Right lobe of liver (tissue), 6 donors: ENCODE results near the gene HYAL3. TPM values are rescaled to one million over a fixed set of nuclear protein-coding genes. Genes with fewer than 3 reads are reported as not detected.

Experiments
- ATAC-seq, 4 donors: fragments of 200-7000 bp; cut with Tn5 transposase; one replicate each; pipeline ENCODE4 v1.9.1; 2020; ENCODE audit warnings: mild to moderate bottlenecking in 4 of 4, moderate library complexity in 4 of 4
- DNase-seq, 3 donors: peaks; one replicate each; pipeline ENCODE4 v3.0.0-alpha.2; 2020
- H3K27ac ChIP-seq, 3 donors: fragments of 200-600 bp; one replicate each; pipeline ENCODE4 v1.8.0; 2022
- H3K27me3 ChIP-seq, 2 donors: fragments of 200-600 bp; one replicate each; pipeline ENCODE4 v1.8.0; 2022
- H3K36me3 ChIP-seq, 4 donors: fragments of 200-600 bp; sonication (generic) in 1 of 4; one replicate each; pipeline versions ENCODE4 v1.5.1 to v1.8.0; 2017 to 2022; ENCODE audit warnings: control low read depth in 1 of 4
- H3K4me1 ChIP-seq, 4 donors: fragments of 200-600 bp; sonication (generic) in 1 of 4; one replicate each; pipeline versions ENCODE4 v1.5.1 to v1.8.0; 2017 to 2022; ENCODE audit warnings: control low read depth in 1 of 4
- H3K4me3 ChIP-seq, 3 donors: fragments of 200-600 bp; one replicate each; pipeline ENCODE4 v1.8.0; 2022
- H3K9me3 ChIP-seq, 4 donors: fragments of 200-600 bp; sonication (generic) in 1 of 4; one replicate each; pipeline versions ENCODE4 v1.5.1 to v1.8.0; 2017 to 2022; ENCODE audit warnings: control low read depth in 1 of 4
- CTCF ChIP-seq, 4 donors: fragments of 200-600 bp in 3 of 4; fragments of 450-650 bp in 1 of 4; IDR thresholded peaks; one replicate each; pipeline versions ENCODE4 v1.5.1 to v1.8.0; 2016 to 2022; ENCODE audit warnings: antibody characterized with exemption in 4 of 4, mild to moderate bottlenecking in 2 of 4
- POLR2A ChIP-seq: fragments of 450-650 bp; IDR thresholded peaks from one replicate; pipeline ENCODE4 v1.6.1; 2017; ENCODE audit warnings: antibody characterized with exemption, mild to moderate bottlenecking
- WGBS: methylation state at CpG from one replicate; pipeline ENCODE4 v1.1.6; 2018; ENCODE audit warnings: low coverage, low lambda C conversion rate; ENCODE audit not compliant: insufficient coverage; ENCODE audit errors: missing lambda C conversion rate; 5-methylcytosine and 5-hydroxymethylcytosine counted together
- intact Hi-C, 2 donors: fragments of 100-400 bp; cut with DNase I; formaldehyde crosslinking; loops; one replicate each; pipeline versions ENCODE4 v1.11.2 to v1.14.1; 2022
- total RNA-seq, 6 experiments: library from RNA; depleted of rRNA in 2 of 6; stranded (reverse); fragments of >200 nt in 2 of 6; fragmentation: NEBNext Ultra II Directional in 3 of 6; extraction: Animal tissue kit (Norgen Biotek cat#: 25700) in 3 of 6; gene quantifications; one replicate each; pipeline versions ENCODE4 v1.1.0 to v1.2.4, GENCODE V29; 2016 to 2023
- donor health status: DM: no; HTN: yes; CAD: no.
- donor health status: DM: no; HTN: no; CAD: no.
- donor health status: DM: no; HTN: no; CAD: no.
- donor health status: DM: no; HTN: yes; CAD: no.
- donor health status: DM: no; HTN: yes; CAD: no.

HYAL3 gene
- total RNA-seq, 6 experiments from 2014 or later, result 1.8 to 7.5 (median 3.1) TPM

GRCh38 chr3:50297896-50298725, 1.1 kb downstream of the HYAL3 start:
- peak in 1 of 3 donors; percentile 33 for DNase-seq

GRCh38 chr3:50297384-50297775, 1.8 kb downstream of the HYAL3 start:
- DNase-seq (peak in 1 of 3 donors; percentile 52), ATAC-seq (no peak)
- WGBS, result no CpG with 5 or more reads among the region's 2 CpGs
- intact Hi-C loops, result no loop called here
- no peaks in the 10 kb centered on the region for H3K36me3 ChIP-seq
- H3K4me3 ChIP-seq, result no peak overlapping the region
- H3K27ac ChIP-seq, result no peak overlapping the region
- no peak for TF ChIP-seq CTCF (IDR thresholded peaks at IDR 0.05)
- no peak for TF ChIP-seq POLR2A
- H3K4me1 ChIP-seq, result peaks cover 0 to 35% (median 12%) of the 10 kb centered on the region in 4 donors
- H3K27me3 ChIP-seq, result no peaks in the 10 kb centered on the region
- no peaks in the 10 kb centered on the region for H3K9me3 ChIP-seq

More at GRCh38 chr3:50297896-50298725, 1.1 kb downstream of the HYAL3 start:
- WGBS, result 65% methylated on average over 4 of the region's 9 CpGs
- TF ChIP-seq POLR2A (no peak), CTCF (IDR thresholded peaks at IDR 0.05) (no peak)
- no peaks in the 10 kb centered on the region for H3K27me3 ChIP-seq
- intact Hi-C loops, result no loop called here
- ATAC-seq, result no peak
- no peaks in the 10 kb centered on the region for H3K36me3 ChIP-seq
- peaks cover 0 to 30% (median 12%) of the 10 kb centered on the region in 4 donors for H3K4me1 ChIP-seq
- H3K9me3 ChIP-seq, result no peaks in the 10 kb centered on the region
- peak overlapping the region in 2 of 3 donors; percentile 84 to 88 for H3K27ac ChIP-seq
- H3K4me3 ChIP-seq, result peak overlapping the region; percentile 56 to 62 (median 61)

GRCh38 chr3:50296721-50297383, 2.4 kb downstream of the HYAL3 start:
- ATAC-seq (no peak), DNase-seq (no peak)
- no peaks in the 10 kb centered on the region for H3K9me3 ChIP-seq
- H3K36me3 ChIP-seq, result no peaks in the 10 kb centered on the region
- intact Hi-C loops, result no loop called here
- H3K27ac ChIP-seq, result no peak overlapping the region
- peaks cover 0 to 35% (median 12%) of the 10 kb centered on the region in 4 donors for H3K4me1 ChIP-seq
- 92% methylated on average over 4 of the region's 18 CpGs for WGBS
- H3K27me3 ChIP-seq, result no peaks in the 10 kb centered on the region
- no peak overlapping the region for H3K4me3 ChIP-seq
- TF ChIP-seq CTCF (IDR thresholded peaks at IDR 0.05), result no peak
- TF ChIP-seq POLR2A, result no peak

GRCh38 chr3:50295553-50296431, 3.4 kb downstream of the HYAL3 start:
- DNase-seq (no peak), ATAC-seq (no peak)
- H3K9me3 ChIP-seq, result no peaks in the 10 kb centered on the region
- H3K27me3 ChIP-seq, result no peaks in the 10 kb centered on the region
- intact Hi-C loops, result no loop called here
- 50% methylated on average over 1 of the region's 8 CpGs for WGBS
- no peak overlapping the region for H3K4me3 ChIP-seq
- peaks cover 0 to 32% (median 13%) of the 10 kb centered on the region in 4 donors for H3K4me1 ChIP-seq
- TF ChIP-seq POLR2A, result no peak
- no peak for TF ChIP-seq CTCF (IDR thresholded peaks at IDR 0.05)
- no peak overlapping the region for H3K27ac ChIP-seq
- H3K36me3 ChIP-seq, result no peaks in the 10 kb centered on the region
